NCI-H2081 treated with DMSO at 0.1 percent for 48 hours (cell line): ENCODE measurements around the gene RGS18.
A peak's percentile ranks its signal among the peaks of the same experiment; 100 is the strongest.
"Not testable (repeated sequence)": the region's sequence is repeated elsewhere in the genome, so short reads cannot be mapped to it uniquely, and the experiment has no call there.

ENCODE experiments used
- DNase-seq: peaks from one replicate; lab custom pipeline; 2025; lab: John Stamatoyannopoulos, UW

RGS18 gene

DNA sequence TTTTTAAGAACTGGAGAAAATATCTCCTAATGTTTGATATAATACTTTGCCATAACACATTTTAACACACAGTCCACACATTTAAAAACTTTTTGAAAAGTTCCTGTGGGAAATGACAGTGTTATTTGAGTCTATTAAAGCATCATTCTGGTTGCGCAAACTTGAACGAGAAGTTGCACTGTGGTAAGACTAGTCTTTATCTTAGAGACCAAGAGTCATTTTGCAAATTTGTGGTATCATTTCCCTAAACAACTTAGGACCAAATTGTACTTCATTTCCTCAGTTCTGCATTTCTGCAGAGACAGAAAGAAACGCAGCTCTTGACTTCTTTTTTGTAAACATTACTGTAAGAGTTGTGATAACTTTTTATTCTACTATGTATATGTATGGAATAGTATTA is at the start of gene RGS18:
Gene RGS18 (plus strand): TSS at position 282 of the 400 bp plus-strand sequence. CDS start 176 bp downstream, outside the sequence.
- no peak for DNase-seq

DNA sequence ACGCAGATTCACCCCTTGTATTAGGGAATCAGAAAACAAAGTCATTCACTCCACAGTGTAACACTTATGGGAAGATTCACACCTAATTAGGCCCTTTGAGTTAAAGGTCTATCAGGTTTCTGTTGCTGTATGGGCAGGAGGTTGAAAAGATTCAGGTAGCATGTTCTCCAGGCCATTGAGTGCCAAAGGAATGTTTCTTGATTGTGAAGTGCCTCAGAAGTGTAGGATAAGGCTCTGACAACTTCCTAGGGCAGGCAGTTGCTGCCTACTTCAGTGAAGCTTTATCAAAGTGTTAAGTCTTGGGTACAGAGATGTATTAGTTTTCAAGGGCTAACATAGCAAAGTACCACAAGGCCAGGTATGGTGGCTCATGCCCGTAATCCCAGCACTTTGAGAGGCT is 48.7 kb upstream of the RGS18 start:
- no peak for DNase-seq

GRCh38 chr1:192115000-192115399 is 43.3 kb upstream of the RGS18 start:
- no peak for DNase-seq

GRCh38 chr1:192118881-192119405 is 39.3 kb upstream of the RGS18 start:
- no peak for DNase-seq

DNA sequence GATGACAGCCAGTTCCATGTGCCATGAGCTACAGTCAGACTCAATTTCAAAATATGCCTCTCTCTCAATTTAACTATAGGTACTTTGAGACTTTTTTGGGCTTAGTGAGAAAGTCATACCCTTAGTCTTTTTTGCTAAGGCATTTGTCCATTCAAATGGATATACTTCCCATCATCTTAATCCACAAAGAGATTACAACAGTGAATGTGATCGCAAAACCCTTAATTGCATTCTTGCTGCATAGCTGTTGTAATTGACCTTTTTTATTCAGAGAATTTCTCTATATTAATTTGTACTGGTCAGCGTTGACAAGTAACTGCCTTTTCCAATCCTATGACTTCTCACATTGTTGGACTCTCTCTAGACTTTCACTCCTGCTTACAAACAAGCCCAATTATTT is 38.6 kb upstream of the RGS18 start:
- no peak for DNase-seq

DNA sequence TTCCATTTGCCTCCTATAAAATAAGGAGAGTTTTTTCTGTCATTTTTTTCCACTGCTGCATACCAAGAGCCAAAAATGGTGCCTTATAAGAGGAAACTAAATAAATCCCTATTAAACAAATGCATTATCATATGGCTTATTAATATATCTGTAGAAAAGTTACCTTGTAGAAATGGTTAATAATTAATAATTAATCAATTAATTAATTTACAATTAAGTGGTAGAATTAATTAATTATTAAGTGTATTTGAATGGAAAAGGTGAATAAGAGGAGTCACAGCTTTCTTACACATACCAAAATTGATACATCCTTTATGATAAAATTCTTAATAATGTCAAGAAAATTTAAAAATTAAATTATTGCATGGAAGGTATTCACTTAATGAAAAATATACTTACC is 35.6 kb upstream of the RGS18 start:
- DNase-seq, result no peak

GRCh38 chr1:192123212-192123611 is 35.0 kb upstream of the RGS18 start:
- no peak for DNase-seq

GRCh38 chr1:192126030-192126619 is 32.1 kb upstream of the RGS18 start:
- DNase-seq, result no peak

DNA sequence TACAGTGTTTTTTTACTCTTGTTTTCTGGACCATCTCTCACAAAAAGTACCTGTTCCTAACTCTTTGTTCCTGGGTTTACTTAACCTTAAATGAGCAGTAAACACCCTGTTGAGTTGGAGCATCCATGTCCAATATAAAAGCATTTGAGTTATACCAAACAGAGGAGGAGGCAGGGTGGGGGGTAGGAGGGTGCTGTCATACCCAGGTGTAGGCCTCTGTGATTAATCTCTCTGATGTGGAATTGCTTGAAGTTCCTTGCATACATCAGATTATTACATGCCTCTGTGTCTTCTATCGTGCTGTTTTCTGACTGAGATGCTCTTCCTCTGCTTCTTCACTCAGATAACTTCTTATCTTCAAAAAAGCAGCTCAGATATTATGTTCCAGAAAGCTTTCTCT is 28.1 kb upstream of the RGS18 start:
- no peak for DNase-seq

DNA sequence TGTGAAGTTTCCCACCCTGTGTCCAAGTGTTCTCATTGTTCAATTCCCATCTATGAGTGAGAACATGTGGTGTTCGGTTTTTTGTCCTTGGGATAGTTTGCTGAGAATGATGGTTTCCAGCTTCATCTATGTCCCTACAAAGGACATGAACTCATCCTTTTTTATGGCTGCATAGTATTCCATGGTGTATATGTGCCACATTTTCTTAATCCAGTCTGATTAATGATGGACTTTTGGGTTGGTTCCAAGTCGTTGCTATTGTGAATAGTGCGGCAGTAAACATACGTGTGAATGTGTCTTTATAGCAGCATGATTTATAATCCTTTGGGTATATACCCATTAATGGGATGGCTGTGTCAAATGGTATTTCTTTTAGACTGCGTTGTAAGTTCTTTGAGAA is 27.4 kb upstream of the RGS18 start:
- DNase-seq, result not testable (repeated sequence)

GRCh38 chr1:192131914-192132313 is 26.3 kb upstream of the RGS18 start:
- peak; percentile 43 for DNase-seq

- no peak for DNase-seq
Observed at GRCh38 chr1:192133350-192133926, 24.8 kb upstream of the RGS18 start.

DNA sequence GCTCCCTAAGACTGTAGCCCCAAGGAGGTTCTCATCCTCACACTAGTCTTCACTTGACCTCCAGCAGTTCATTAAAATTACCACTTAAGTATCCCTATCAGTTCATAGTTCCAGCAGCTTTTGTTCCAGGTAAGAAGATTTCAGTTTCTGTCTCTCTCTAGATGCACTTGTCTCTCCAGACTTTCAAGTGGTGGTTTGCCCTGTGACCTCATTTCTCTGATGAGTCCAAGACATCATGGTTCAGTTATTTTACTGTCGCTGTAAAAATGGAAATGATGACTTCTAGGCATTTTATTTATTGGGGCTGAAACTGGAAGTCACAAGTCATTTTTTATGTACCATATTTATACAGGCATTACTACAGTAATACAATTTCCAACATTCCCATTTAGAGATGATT is 17.9 kb upstream of the RGS18 start:
- DNase-seq, result no peak

- no peak for DNase-seq
Observed at GRCh38 chr1:192147221-192147620, 11.0 kb upstream of the RGS18 start.

DNA sequence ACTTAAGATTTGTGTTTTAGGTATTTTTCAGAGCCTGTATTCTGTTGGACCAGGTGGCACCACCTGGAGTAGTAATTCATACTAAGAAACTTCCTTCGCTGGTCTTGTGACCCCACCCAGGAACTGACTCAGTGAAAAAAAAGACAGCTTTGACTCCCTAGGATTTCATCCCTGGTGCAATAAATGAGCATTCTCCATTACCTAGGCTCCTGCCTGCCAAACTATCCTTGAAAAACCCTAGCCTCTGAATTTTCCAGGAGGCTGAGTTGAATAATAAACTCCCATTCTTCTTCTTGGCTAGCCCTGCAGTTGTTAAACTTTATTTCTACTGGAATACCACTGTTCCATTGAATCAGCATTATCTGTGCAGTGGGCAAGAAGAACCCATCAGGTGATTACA is 10.6 kb upstream of the RGS18 start:
- no peak for DNase-seq

DNA sequence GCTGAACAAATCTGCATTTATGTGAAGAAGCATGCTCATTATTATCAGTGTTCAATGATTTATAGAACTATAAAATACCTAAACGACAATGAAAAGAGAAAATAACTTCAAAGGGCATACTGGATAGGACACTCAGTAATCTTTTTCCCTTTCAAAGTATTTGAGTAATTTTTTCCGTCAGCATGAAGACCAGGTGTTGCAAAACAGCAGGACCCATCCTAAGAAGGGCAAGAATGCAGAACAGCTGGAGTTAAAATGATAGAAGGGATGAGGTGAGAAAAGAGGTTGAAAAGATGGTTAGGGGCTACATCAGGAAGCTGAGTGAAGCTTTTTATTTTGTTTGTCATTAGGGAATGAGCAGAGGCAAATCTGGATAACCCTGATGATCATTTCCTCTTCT is 7.1 kb upstream of the RGS18 start:
- DNase-seq, result no peak

DNA sequence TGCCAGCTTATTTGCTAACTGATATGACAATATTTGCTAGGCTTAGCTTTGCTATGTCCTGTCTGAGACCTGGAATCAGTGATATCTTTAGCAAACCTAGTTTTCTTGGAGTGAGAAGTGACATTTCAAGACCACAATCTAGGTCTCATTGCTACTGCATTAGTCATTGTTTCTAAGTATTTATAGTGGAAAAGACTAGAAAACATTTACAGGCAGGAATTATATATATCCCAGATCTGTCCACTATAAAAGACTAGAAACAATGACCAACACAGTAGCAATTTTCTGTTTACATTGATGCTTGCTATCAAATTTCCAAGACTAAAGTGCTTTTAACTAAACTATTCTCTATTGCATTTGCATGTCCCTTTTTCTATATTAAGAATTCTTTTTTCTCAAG is 5.0 kb upstream of the RGS18 start:
- DNase-seq, result no peak

GRCh38 chr1:192157067-192157466 is 1.2 kb upstream of the RGS18 start:
- DNase-seq, result no peak

DNA sequence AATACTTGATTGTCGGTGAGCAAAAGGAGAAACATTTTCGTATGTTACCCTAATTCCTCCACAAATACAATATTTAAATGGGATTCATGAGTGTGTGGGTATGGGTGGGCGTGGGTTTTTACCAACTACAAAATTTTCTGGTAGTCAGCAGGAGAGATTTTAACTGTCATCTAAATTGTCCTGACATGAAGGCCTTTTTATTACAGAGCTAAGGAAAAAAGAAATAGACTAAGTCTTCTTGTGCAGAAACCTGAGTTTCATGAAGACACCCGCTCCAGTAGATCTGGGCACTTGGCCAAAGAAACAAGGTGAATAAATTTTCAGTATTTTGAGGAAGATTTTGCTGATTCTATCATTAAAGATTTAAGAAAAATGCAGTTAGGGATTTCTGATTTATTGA is 752 bp downstream of the RGS18 start:
- DNase-seq, result no peak

GRCh38 chr1:192159781-192160180 is 1.5 kb downstream of the RGS18 start:
- no peak for DNase-seq

GRCh38 chr1:192160196-192160595 is 1.9 kb downstream of the RGS18 start:
- no peak for DNase-seq

GRCh38 chr1:192161976-192162375 is 3.7 kb downstream of the RGS18 start:
- no peak for DNase-seq

GRCh38 chr1:192162376-192162775 is 4.1 kb downstream of the RGS18 start:
- DNase-seq, result no peak

DNA sequence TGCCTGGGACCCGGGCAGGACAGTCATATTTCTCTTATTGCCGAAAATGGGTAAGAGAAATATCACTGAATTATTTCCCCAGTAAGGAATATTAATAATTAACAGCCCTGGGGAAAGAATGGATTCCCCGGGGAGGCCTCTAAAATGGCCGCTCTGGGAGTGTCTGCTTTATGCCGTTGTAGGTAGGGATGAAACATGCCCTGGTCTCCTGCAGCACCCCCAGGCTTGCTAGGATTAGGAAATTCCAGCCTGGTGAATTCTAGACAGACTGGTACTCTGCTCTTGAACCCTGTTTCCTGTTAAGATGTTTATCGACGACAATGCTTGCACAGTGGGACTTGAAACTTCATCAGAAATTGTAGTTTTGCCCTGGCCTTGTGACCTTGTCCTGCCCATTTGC is 6.7 kb downstream of the RGS18 start:
- DNase-seq, result not testable (repeated sequence)
